IPS DF 6.9 (cell line): ENCODE measurements around the gene MRPL43.

Experiments
- DNase-seq: peaks from one replicate; pipeline ENCODE4 v3.0.0-alpha.2; 2013; ENCODE audit warnings: low read depth, low spot score
- H3K27ac ChIP-seq: one replicate; pipeline ENCODE4 v1.5.1; 2013; ENCODE audit warnings: low read length, control low read depth
- H3K27me3 ChIP-seq: 2 replicates; pipeline ENCODE4 v1.6.1; 2013; ENCODE audit warnings: mild to moderate bottlenecking, low read length; ENCODE audit not compliant: control insufficient read depth, insufficient read depth
- H3K36me3 ChIP-seq: 2 replicates; pipeline ENCODE4 v1.6.1; 2013; ENCODE audit warnings: low read length; ENCODE audit not compliant: control insufficient read depth, insufficient read depth
- H3K4me1 ChIP-seq: 2 replicates; pipeline ENCODE4 v1.6.1; 2013; ENCODE audit warnings: low read length; ENCODE audit not compliant: control insufficient read depth, insufficient read depth
- H3K4me3 ChIP-seq: 2 replicates; pipeline ENCODE4 v1.5.1; 2013; ENCODE audit warnings: mild to moderate bottlenecking, low read length
- H3K9me3 ChIP-seq: 2 replicates; pipeline ENCODE4 v1.6.1; 2013; ENCODE audit warnings: low read length, inconsistent platforms; ENCODE audit not compliant: control insufficient read depth, insufficient read depth
- WGBS: extraction: QIAGEN DNeasy Blood & Tissue Kit; methylation state at CpG from one replicate; pipeline ENCODE4 v1.1.7; 2013; ENCODE audit warnings: mixed read lengths, missing lambda C conversion rate; ENCODE audit not compliant: insufficient read length, insufficient coverage; 5-methylcytosine and 5-hydroxymethylcytosine counted together

Gene MRPL43

DNA sequence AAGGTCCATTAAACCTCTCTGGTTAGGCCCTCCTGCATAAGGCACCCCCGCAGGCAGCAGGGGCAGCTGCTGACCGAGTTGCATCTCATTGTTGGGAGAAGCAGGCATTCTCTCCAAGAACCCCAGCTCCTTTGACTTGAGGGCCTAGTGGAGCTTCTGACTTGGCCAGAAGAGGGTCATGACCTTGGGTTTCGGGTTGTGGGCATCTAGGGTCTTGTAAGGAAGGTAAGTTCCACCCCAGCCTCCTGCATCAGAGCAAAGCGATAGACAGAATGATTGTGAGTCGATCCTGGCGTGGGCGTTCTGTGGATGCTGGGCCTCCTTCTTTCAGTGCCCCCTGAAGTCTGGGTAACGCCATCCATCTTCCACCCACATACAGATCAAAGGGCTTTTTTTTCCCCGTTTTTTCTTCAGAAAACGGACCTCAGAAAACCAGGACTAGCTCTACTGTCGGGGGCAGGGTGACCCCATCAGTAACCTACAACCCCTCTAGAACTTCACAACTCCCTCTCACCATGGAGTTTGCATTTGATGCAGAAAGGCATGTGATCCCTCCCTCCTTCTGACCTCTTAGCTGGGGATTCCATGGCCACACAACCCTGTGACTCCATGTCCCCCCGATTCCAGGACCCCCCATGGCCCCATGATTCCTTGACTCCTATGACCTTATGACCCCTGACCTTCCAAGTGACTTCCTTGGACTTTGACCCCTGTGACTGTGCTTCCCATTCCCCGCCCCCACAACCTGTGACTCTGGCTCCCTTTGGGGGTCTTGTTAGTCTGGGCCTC, 15.0 kb downstream of the MRPL43 start:
- no peaks in the 10 kb centered on the region for H3K9me3 ChIP-seq
- peaks cover 6% of the 10 kb centered on the region for H3K4me1 ChIP-seq
- no CpG with 5 or more reads among the region's 13 CpGs for WGBS
- no peak overlapping the region for H3K27ac ChIP-seq
- no peak for DNase-seq
- H3K27me3 ChIP-seq: no peaks in the 10 kb centered on the region
- no peaks in the 10 kb centered on the region for H3K36me3 ChIP-seq
- H3K4me3 ChIP-seq: no peak overlapping the region

- Histone ChIP-seq H3K9me3 (no peaks in the 10 kb centered on the region), H3K27me3 (no peaks in the 10 kb centered on the region), H3K4me3 (no peak overlapping the region), H3K4me1 (peaks cover 6% of the 10 kb centered on the region), H3K27ac (no peak overlapping the region), H3K36me3 (no peaks in the 10 kb centered on the region)
- no peak for DNase-seq
- no CpG with 5 or more reads among the region's 4 CpGs for WGBS
These were observed 16.1 kb downstream of the MRPL43 start for GRCh38 chr10:100970914-100971811.

DNA sequence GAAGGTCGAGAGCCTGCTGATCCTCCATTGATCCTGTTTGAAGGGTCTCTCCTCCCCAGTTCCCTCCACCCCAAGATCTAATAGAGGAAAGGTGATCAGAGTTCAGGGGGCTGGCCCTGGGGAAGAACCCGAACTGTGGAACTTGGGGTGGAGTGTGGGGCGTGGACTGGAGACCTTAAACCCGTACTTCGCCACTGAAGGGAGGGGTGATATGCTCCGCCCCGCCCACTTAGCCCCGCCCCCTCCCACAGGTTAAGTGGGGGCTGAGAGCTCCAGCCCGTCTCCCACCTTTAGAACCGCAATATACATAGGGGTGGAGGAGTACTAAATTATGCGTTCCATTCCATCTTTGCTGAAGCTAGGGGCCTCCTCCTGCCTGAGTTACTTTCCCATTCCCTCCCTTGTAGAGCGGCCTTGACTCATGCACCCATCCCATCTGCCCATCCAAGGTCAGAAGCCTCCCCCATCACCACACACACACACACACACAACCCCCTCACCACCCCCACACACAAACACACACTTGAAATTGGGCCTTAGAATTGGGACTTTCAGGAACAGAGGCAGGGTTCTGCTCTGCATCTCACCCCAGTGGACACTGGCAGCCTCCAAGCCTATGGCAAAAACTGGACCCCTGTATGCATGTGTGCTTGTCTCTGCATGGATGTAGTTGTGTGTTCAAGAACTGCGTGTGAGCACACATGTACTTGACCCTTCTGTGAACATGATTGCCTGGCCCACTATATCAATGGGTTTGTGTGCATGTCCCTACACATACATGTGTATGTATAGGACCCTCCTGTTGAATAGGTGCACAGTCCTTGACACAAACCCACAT, 17.0 kb downstream of the MRPL43 start:
- peak overlapping the region; percentile 70; the same call in 1 of the 2 replicates for H3K4me3 ChIP-seq
- no peak for DNase-seq
- no CpG with 5 or more reads among the region's 13 CpGs for WGBS

GRCh38 chr10:100969187-100970075, 17.9 kb downstream of the MRPL43 start, which contains the start of gene SEMA4G:
Gene SEMA4G, plus strand, starts transcription at chr10:100969504. Its CDS starts 3,409 bp downstream, at chr10:100972913.
- no peak within 1 kb of the TSS for H3K27ac ChIP-seq
- no peaks in the 10 kb centered on the region for H3K27me3 ChIP-seq
- DNase-seq: no peak
- H3K36me3 ChIP-seq: no peaks in the 10 kb centered on the region
- H3K4me1 ChIP-seq: peaks cover 6% of the 10 kb centered on the region
- WGBS: no CpG with 5 or more reads among the region's 70 CpGs
- H3K4me3 ChIP-seq: peak within 1 kb of the TSS; percentile 70
- H3K9me3 ChIP-seq: no peaks in the 10 kb centered on the region

More for the DNA sequence above, 17.0 kb downstream of the MRPL43 start:
- Histone ChIP-seq H3K36me3 (no peaks in the 10 kb centered on the region), H3K27me3 (no peaks in the 10 kb centered on the region), H3K4me1 (peaks cover 6% of the 10 kb centered on the region), H3K9me3 (no peaks in the 10 kb centered on the region), H3K27ac (no peak overlapping the region)

GRCh38 chr10:100968863-100969186, 18.5 kb downstream of the MRPL43 start:
- no peaks in the 10 kb centered on the region for H3K9me3 ChIP-seq
- no peaks in the 10 kb centered on the region for H3K27me3 ChIP-seq
- WGBS: no CpG with 5 or more reads among the region's 9 CpGs
- no peak for DNase-seq
- H3K4me1 ChIP-seq: peaks cover 6% of the 10 kb centered on the region
- H3K4me3 ChIP-seq: peak overlapping the region; percentile 42; the same call in 1 of the 2 replicates
- H3K36me3 ChIP-seq: no peaks in the 10 kb centered on the region
- H3K27ac ChIP-seq: no peak overlapping the region

DNA sequence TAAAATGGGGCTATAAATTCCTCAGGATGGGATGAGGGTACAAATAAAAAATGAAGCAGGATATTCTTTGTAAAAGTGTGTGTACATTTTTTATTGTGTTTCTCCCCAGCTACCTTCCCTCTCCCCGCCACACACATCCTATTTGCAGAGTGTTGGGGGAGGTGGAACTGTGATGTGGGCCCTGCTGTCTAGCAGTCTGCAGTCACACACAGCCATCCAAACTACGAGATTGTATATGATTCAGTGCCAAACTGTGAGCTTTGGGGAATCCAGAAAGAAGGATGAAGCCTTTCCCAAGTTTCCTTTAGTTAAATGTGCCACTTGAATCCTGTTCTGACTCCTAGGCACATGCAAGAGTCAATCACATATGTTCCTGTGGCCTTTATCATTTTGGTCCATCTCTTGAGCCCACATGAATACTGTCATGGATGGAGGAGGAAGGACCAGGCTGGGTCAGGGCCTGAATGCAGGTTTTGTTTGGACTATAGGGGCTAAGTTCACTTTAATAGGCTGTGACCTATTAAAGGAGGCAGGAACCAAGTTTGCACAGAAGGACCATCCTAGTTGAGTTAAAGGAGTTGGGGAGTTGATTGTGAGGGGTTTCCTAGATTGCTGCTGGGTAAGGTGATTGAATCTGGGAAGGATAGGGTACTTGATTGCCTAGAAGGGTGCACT, 19.1 kb downstream of the MRPL43 start:
- DNase-seq: no peak
- H3K27ac ChIP-seq: no peak overlapping the region
- no peaks in the 10 kb centered on the region for H3K36me3 ChIP-seq
- WGBS: no CpG with 5 or more reads among the region's 2 CpGs
- H3K4me1 ChIP-seq: peaks cover 6% of the 10 kb centered on the region
- no peaks in the 10 kb centered on the region for H3K9me3 ChIP-seq
- no peak overlapping the region for H3K4me3 ChIP-seq
- H3K27me3 ChIP-seq: no peaks in the 10 kb centered on the region

DNA sequence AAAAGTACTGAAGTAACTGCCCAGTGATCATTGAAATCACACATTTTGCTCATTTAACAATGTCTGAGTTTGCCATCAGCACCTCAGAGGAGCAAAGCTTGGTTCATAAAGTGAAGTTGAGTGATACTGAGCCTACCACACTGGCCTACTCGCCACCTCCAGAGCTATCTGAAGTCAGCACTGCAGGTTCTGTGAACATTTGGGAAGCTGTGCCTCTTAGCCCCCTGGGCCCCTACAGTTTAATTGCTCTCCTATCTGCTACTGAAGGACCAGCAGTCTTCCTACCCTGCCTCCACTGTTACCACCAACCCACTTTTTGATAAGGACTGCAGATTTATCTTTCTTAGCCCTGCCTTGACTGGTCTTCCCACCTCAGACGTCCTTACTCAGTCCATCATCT, 20.0 kb downstream of the MRPL43 start:
- no peak overlapping the region for H3K27ac ChIP-seq
- no peaks in the 10 kb centered on the region for H3K9me3 ChIP-seq
- WGBS: no CpG with 5 or more reads among the region's 2 CpGs
- peaks cover 6% of the 10 kb centered on the region for H3K4me1 ChIP-seq
- H3K36me3 ChIP-seq: no peaks in the 10 kb centered on the region
- no peaks in the 10 kb centered on the region for H3K27me3 ChIP-seq
- DNase-seq: no peak
- H3K4me3 ChIP-seq: no peak overlapping the region

DNA sequence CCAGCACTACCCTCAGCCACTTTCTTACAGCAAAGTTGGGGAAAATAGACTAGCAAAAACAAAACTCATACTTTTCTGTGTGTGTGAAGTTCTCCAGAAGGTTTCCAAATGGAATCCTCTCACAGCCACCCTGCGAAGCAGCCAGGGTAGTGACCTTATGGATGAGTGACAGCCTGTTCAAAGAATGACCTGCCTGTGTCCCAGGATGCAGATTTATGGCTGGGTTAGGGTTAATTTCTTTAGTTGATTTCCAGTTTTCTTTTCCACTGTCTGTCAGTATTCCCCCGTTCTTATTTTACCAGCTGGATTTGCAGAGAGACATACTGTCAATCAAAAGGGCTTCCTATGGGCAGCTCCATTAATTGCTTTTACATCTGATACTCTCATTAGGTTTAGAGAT, 20.4 kb downstream of the MRPL43 start:
- H3K9me3 ChIP-seq: no peaks in the 10 kb centered on the region
- no CpG with 5 or more reads among the region's 2 CpGs for whole genome bisulfite sequencing
- peaks cover 6% of the 10 kb centered on the region for H3K4me1 ChIP-seq

DNA sequence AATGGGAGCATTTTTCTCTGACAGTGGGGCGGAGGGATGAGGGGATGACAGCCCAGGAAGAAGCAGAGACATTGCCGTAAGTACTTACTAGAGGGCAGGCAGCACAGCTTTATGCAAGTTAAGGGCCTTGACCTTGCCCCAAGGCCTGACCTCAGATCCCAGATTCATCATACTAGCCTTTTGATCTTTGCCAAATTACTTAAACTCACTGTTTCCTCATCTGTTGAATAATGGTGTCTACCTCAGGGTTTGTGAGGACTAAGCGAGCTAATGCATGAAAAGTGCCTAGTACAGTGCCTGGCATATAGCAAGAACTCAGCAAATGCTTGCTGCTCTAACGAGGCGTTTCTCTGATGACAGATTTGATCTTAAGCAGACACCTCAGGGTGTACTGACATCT, 21.5 kb downstream of the MRPL43 start:
- H3K27me3 ChIP-seq: no peaks in the 10 kb centered on the region
- DNase-seq: no peak
- no CpG with 5 or more reads among the region's 5 CpGs for WGBS
- no peaks in the 10 kb centered on the region for H3K9me3 ChIP-seq
- H3K36me3 ChIP-seq: no peaks in the 10 kb centered on the region
- no peak overlapping the region for H3K4me3 ChIP-seq
- H3K4me1 ChIP-seq: peaks cover 2% of the 10 kb centered on the region; the same call in 1 of the 2 replicates
- H3K27ac ChIP-seq: no peak overlapping the region

More for the DNA sequence above, 20.4 kb downstream of the MRPL43 start:
- H3K4me3 ChIP-seq: no peak overlapping the region
- no peaks in the 10 kb centered on the region for H3K27me3 ChIP-seq
- H3K27ac ChIP-seq: no peak overlapping the region
- no peaks in the 10 kb centered on the region for H3K36me3 ChIP-seq
- DNase-seq: no peak
